Measurements from ENCODE around the gene PLEKHB1. TPM values are rescaled to one million over a fixed set of nuclear protein-coding genes. Genes with fewer than 3 reads are reported as not detected.

The PLEKHB1 gene
- total RNA-seq, 3 donors from 2014 or later = 3.1 to 3.7 (median 3.4) TPM

- H3K9me3 Mint-ChIP-seq = no peaks in the 10 kb centered on the region
- H3K36me3 Mint-ChIP-seq (ENCODE audit: insufficient read depth) = peaks cover 16% of the 10 kb centered on the region
- H3K27me3 Mint-ChIP-seq (ENCODE audit: low read depth) = no peaks in the 10 kb centered on the region
- no peak overlapping the region for H3K4me3 Mint-ChIP-seq
- ATAC-seq = no peak
- no peaks in the 10 kb centered on the region for H3K4me1 Mint-ChIP-seq (ENCODE audit: low read depth)
- DNase-seq = no peak
Observed at GRCh38 chr11:73680687-73681086, 34.3 kb downstream of the PLEKHB1 start.

GRCh38 chr11:73693899-73694525, 47.6 kb downstream of the PLEKHB1 start:
- Mint-ChIP-seq H3K27me3 (ENCODE audit: low read depth) (no peaks in the 10 kb centered on the region), H3K9me3 (no peaks in the 10 kb centered on the region), H3K36me3 (ENCODE audit: insufficient read depth) (peaks cover 11% of the 10 kb centered on the region), H3K4me3 (no peak overlapping the region), H3K4me1 (ENCODE audit: low read depth) (no peaks in the 10 kb centered on the region)
- DNase-seq (no peak), ATAC-seq (no peak)

DNA sequence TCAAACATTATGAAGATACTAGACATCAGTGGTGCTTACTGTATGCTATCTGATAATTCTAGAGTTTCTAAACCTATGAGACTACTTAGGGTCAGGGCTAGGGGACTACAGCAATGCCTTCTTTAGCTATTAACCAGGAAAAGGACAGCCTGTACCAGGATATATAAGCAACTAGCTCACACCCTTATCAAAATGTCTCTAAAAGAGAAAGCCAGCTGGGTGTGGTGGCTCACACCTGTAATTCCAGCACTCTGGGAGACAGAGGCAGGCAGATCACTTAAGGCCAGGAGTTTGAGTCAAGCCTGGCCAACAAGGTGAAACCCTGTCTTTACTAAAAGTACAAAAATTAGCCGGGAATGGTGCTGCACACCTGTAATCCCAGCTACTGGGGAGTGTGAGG, 58.7 kb downstream of the PLEKHB1 start:
- ATAC-seq = no peak
- Mint-ChIP-seq H3K36me3 (ENCODE audit: insufficient read depth) (peaks cover 17% of the 10 kb centered on the region), H3K27me3 (ENCODE audit: low read depth) (no peaks in the 10 kb centered on the region), H3K9me3 (no peaks in the 10 kb centered on the region), H3K4me3 (no peak overlapping the region), H3K4me1 (ENCODE audit: low read depth) (no peaks in the 10 kb centered on the region)
- no peak for DNase-seq

- H3K9me3 Mint-ChIP-seq = no peaks in the 10 kb centered on the region
- no peak for ATAC-seq
- H3K36me3 Mint-ChIP-seq (ENCODE audit: insufficient read depth) = peaks cover 13% of the 10 kb centered on the region
- no peak overlapping the region for H3K4me3 Mint-ChIP-seq
- DNase-seq = no peak
- H3K4me1 Mint-ChIP-seq (ENCODE audit: low read depth) = peaks cover under 1% of the 10 kb centered on the region
- H3K27me3 Mint-ChIP-seq (ENCODE audit: low read depth) = no peaks in the 10 kb centered on the region
Observed at GRCh38 chr11:73710964-73711363, 64.6 kb downstream of the PLEKHB1 start.

Other genes starting within 250 kb of the PLEKHB1 start
- 1 to 10 TPM; 7.2 to 8.7 (median 8.3) TPM for gene FAM168A, start 48.5 kb upstream of the PLEKHB1 start, total RNA-seq
- gene RAB6A, start 114.5 kb downstream of the PLEKHB1 start, total RNA-seq = 10 to 100 TPM; 53.3 to 62.7 (median 59.5) TPM
- gene MRPL48, start 141.3 kb downstream of the PLEKHB1 start, total RNA-seq = 10 to 100 TPM; 49.9 to 51.5 (median 51.3) TPM
- gene COA4, start 230.3 kb downstream of the PLEKHB1 start, total RNA-seq = 100 to 1,000 TPM; 124 to 137 (median 128) TPM
- 10 to 100 TPM; 21.6 to 28.4 (median 22.0) TPM for gene PAAF1, start 230.4 kb downstream of the PLEKHB1 start, total RNA-seq